ENCODE results near the gene IRX5.

DNA sequence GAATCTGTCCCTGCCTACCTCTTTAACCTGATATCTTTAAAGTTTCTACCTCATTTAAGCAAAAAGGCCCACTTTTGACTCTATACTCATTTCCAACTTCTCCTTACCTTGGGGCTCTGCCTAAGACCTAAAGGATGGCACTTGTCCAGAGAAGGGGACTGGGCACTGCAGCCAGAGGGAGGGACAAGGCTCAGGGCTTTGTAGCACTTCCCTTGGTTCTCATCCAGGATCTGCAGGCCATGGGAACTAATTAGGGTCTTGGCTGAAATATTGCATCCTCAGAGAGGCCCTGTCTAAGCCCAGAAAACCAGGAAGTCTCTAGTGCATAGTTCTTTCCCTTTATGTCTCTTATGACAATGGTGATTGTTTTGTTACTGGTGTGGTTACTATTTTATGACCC lies 37.3 kb downstream of the IRX5 start:
- TF ChIP-seq, protein P1, sequence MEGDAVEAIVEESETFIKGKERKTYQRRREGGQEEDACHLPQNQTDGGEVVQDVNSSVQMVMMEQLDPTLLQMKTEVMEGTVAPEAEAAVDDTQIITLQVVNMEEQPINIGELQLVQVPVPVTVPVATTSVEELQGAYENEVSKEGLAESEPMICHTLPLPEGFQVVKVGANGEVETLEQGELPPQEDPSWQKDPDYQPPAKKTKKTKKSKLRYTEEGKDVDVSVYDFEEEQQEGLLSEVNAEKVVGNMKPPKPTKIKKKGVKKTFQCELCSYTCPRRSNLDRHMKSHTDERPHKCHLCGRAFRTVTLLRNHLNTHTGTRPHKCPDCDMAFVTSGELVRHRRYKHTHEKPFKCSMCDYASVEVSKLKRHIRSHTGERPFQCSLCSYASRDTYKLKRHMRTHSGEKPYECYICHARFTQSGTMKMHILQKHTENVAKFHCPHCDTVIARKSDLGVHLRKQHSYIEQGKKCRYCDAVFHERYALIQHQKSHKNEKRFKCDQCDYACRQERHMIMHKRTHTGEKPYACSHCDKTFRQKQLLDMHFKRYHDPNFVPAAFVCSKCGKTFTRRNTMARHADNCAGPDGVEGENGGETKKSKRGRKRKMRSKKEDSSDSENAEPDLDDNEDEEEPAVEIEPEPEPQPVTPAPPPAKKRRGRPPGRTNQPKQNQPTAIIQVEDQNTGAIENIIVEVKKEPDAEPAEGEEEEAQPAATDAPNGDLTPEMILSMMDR (IDR thresholded peaks at IDR 0.05 in 8 of 11, conservative IDR thresholded peaks at IDR 0.05 in 3 of 11) = no peak
- no peak for TF ChIP-seq POLR2A (IDR thresholded peaks at IDR 0.05)

Measured in spleen (tissue), 7 donors.